T-helper 1 cell (primary cell): Measurements from ENCODE around the gene SLC17A2.
"Not testable (repeated sequence)": the region's sequence is repeated elsewhere in the genome, so short reads cannot be mapped to it uniquely, and the experiment has no call there.

ENCODE experiments used
- DNase-seq, 5 donors: peaks; one replicate each; pipeline ENCODE4 v3.0.0-alpha.2; 2012 to 2020

The SLC17A2 gene

DNA sequence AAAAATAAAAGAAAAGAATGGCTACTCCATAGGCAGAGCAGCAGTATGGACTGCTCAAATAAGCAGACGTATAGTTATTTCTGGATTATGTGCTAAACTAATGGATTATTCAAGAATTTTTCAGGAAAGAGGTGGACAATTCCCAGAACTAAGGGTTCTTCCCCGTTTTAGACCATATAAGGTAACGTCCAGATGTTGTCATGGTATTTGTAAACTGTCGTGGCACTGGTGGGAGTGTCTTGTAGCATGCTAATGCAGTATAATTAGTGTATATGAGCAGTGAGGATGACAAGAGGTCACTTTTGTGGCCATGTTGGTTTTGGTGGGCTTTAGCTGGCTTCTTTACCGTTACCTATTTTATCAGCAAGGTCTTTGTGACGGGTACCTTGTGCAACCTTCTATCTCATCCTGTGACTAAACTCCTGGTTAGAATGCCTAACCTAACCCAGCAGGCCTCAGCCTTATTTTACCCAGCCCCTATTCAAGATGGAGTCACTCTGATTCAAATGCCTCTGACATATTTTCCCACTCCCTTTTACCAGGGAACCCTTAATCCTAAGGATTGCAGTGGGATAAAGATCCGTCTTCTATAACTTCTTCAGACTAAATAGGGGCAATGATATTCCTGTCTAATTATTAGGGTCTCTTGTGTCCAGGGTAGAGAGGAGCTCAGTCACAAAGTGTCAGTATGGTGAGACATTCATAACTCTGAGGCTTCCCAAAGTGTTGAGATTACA is 21.0 kb upstream of the SLC17A2 start:
- no peak for DNase-seq

DNA sequence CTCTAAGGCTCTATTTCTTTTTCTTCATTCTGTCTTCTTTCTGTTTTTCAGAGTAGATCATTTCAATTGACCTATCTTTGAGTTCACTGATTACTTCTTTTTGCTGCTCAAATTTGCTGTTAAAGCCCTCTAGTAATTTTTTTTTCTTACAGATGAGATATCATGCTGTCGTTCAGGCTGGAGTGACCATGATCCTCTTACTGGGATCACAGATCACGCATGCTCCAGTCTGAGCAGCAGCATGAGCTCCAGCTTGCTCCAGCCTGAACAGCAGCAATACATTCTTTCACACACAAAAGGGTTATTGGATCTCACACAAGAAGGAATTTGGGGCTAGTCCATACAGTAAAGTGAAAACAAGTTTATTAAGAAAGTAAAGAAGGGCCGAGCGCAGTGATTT is 19.8 kb upstream of the SLC17A2 start:
- no peak for DNase-seq

DNA sequence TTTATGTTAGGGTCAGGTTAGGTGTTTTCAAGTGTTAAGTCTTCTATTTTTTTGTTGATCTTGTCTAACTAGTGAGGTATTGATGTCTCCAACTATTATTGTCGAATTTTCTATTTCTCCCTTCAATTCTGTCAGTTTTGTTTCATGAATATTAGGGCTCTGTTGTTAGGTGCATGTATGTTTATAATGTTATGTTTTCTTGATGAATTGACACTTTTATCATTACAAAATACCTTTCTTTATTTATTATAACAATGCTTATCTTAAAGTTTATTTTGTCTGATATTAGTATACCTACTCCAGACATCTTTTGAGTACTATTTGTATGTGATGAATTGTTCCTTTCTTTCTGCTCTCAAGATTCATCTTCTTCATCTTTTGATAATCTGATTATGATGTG is 19.2 kb upstream of the SLC17A2 start:
- no peak for DNase-seq

DNA sequence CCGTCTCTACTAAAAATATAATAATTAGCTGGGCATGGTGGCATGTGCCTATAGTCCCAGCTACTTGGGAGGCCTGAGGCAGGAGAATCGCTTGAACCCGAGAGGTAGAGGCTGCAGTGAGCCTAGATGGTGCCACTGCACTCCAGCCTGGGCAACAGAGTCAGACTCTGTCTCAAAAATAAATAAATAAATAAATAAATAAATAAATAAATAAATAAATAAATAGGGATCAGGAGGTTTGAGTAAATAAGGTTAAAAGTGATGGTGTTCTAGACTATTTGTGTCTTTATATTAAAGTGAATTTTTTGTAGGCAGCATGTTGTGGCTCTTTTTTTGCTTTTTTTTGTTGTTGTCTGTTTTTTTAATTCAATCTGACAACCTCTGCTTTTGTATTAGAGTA is 17.0 kb upstream of the SLC17A2 start:
- not testable (repeated sequence) for DNase-seq

DNA sequence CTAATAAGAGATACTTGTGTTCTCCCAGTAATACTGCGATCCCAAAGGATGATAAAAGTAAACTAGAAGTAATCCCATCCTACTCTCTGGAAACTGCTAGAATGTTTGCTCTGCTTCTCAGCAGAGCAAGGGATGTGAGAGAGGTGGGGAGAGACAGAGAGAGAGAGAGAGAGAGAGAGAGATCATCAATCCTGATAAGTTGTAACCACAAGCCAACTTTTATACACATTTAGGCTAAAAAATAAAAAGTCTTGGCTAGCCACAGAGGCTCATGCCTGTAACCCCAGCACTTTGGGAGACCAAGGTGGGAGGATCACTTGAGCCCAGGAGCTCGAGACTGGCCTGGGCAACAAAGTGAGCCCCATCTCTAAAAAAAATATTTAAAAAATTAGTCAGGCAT is 16.1 kb upstream of the SLC17A2 start:
- DNase-seq = no peak

DNA sequence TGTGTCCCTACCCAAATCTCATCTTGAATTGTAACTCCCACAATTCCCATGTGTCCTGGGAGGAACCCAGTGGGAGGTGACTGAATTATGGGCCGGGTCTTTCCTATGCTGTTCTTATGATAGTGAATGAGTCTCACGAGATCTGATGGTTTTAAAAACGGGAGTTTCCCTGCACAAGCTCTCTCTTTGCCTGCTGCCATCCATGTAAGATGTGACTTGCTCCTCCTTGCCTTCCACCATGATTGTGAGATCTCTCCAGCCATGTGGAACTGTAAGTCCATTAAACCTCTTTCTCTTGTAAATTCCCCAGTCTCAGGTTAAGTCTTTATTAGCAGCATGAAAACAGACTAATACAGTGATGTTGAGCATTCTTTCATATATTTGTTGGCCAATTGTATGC is 15.2 kb upstream of the SLC17A2 start:
- DNase-seq = not testable (repeated sequence)

DNA sequence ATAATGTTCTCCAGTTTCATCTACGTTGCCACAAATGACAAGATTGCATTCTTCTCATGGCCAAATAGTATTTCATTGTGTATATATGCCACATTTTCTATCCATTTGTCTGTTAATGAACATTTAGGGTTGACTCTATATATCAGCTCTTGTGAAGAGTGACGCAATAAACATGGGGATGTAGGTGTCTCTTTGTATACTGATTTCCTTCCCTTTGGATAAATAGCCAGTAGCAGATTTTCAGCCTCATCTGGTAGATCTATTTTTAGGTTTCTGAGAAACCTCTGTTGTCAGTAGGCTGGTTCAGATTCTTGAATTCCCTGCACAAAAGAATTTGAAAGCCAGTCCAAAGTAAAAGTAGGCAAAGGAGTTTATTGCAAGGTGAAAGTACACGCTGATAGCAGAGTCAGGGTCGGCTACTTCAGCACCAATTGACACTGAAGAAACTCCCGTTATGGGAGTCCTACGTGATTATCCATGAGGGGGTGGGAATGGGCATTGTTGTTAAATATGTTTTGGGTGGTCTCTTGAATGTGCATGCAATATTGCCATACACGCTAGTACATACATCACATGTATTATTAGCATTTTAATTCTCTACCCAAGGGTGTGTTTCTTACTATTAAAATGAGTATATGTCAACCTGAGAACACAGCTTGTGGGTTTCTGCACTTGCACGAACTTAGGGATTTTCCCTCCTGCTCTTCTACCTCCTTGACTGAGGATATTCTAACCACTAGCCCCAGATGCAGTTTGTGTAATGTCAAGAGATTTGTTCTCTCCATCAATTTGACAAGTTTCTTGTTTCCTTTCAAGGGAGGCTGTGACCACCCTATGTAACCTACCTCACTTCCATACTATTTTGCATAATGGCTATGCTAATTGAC is 14.4 kb upstream of the SLC17A2 start:
- peak in 1 of 5 donors; percentile 73 for DNase-seq

DNA sequence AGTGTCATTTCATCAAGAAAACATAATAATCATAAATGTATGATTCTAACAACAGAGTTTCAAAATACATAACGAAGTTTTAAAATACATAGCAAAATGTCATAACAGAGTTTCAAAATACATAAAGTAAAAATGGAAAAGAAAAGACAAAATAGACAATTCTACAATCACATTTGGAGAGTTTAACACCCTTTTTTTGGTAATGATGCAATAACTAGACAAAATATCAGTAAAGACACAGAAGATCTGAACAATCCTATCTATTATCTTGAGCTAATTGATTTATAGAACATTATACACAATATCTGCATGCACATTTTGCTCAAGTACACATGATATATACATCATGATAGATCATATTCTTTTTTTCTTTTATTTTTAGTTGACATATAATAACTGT is 13.4 kb upstream of the SLC17A2 start:
- DNase-seq = no peak

DNA sequence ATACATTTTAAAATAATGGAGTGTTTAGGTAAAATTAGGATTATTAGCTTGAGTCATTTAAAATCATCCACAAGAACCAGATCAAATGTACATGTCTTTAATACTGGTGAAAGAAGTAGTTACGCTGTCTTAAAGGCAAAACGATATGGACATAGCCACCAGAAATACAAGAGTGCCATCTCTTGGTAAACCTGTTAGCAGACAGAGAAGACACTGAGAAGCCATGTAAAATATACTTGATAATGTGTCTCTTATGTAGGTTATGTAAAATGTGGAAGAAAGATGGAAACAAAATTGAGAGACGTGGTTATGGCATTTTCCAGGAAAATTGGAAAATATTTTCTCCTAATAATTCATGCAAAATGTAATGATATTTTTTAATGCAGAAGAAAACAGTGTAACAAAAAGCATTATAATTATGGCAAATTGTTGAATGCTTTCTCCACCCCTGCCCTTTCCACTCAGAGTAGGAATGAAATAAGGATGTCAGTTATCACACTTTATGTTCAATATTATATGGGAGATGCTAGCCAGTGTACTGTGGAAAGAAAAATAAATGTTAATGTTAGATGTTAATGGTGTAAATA is 12.2 kb upstream of the SLC17A2 start:
- peak in 1 of 5 donors; percentile 52 for DNase-seq

DNA sequence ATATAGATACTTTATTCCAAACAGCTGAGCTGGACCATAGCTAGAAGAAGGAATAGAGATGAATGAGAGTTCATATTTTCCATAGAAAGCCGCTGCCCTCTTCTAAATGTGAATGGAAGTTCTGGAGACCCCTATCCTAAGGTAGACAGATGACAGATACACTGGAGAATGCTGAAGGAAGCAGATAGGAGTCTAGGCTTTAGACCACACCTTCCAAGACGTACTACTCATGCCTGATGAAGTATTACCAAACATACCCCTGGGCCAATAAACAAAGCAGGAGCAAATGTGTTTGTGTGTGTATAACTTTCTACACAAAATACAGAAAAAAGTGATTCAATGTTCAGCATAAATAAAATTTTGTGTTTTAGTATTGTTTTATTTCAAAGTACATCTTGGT is 9.1 kb upstream of the SLC17A2 start:
- no peak for DNase-seq

DNA sequence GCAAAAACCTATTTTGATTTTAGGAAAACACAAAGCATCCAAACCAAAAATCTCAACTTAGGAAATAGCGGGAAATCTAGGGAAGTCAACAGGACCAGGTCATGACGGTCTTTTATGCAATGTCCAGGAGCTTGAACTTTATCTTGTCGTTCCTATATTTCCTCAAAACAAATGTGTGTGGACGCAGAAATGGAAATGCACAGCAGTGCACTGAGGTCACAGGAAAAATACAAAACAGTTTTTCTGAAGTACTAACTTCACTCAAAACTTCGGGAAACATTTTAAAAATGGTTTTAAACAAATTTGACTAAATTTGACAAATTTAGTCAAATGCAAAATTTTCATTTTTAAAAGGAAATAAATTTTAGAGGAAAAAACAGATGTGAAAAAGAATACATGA is 5.5 kb upstream of the SLC17A2 start:
- DNase-seq = no peak

DNA sequence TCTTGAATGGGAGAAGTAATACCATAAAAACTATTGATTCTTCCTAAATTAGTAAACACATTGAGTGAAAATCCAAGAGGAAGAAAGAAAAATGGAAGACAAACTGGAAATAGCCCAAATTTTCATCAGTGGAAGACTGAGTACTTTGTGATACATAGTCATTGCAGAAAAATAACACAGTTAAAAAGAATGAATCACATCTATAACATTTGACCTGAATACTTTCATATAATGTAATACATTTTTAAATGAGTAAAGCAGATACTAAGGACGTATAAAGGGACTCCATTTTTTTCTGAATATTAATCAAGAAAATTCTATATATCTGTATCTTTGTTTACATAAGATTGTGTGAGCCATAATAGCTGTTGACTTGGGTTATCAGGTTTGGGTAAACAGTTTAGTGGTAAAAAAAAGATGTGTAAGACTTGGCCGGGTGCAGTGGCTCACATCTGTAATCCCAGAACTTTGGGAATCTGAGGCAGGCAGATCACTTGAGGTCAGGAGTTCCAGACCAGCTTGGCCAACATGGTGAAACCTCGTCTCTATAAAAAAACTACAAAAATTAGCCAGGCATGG is 4.3 kb upstream of the SLC17A2 start:
- no peak for DNase-seq

DNA sequence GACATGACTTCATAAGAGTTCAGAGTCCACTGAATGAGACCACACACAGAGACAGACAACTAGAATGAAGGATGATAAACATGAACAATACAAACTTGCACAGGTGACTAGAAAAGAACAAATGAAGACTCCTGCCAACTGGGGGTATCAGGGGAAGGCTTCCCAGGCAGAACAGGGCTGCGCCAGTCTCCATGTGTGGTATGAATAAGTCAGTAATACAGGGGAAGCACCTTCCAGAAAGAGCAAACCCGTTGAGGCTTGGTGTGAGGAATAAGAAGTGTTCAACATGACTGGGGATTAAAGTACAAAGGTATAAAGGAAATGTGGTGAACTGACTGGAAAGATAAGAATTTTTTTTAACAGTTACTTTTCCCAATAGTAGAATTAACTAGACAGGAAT is 3.7 kb upstream of the SLC17A2 start:
- DNase-seq = no peak

DNA sequence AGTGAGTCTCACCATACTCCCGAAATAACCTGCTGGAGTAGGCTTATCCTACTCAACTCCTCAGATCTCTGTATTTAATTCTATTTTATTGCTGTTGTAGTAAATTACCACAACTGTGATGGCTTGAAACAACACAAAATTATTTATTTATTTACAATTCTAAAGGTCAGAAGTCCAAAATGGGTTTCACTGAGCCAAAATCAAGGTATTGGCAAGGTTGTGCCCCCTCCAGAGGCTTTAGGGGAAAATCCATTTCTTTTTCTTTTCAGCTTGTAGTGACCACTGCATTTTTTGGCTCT is 869 bp upstream of the SLC17A2 start:
- no peak for DNase-seq

DNA sequence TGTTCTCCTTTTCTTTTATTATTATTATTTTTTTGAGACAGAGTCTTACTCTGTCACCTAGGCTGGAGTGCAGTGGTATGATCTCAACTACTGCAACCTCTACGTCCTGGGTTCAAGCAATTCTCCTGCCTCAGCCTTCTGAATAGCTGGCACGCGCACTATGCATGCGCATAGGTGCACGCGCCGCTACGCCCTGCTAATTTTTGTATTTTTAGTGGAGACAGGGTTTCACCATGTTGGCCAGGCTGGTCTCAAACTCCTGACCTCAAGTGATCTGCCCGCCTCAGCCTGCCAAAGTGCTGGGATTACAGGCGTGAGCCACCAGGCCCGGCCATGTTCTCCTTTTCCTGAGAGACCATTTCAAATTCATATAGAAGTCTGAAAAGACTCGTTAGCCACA is 706 bp downstream of the SLC17A2 start:
- not testable (repeated sequence) for DNase-seq

DNA sequence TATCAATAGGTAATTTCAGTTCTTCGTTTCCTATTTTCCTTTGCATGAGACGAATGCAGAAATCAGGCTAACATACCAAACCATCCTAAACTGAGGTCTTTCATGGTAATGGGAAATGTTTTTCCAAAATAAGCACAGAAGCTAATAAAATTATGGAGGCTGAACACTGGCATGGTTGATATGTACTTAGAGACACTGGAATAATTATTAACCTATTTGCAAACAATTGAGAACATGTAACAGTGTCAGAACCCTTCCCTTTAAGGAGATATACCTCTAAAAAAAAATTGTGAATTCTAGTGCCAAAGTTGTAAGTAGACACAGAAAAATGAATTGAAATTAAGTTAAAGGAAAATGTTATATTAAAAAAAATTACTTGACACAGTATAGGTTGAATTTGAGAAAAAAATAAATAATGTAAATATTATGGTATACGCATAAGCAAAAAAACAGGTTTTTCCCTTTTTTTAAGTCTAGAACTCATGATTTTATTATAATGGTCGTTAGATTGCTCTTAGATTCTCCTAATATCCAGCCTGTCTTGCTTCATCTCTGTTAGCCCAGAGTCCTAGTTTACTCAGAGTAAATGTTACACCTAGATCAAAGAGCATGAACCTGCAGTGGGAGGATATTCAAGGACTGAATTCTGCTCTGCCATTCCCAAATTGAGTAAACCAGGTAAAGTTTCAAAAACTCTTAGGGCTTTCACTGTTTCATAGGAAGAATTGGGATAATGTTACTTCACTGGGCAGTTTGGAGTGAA is 1.7 kb downstream of the SLC17A2 start:
- DNase-seq = no peak

DNA sequence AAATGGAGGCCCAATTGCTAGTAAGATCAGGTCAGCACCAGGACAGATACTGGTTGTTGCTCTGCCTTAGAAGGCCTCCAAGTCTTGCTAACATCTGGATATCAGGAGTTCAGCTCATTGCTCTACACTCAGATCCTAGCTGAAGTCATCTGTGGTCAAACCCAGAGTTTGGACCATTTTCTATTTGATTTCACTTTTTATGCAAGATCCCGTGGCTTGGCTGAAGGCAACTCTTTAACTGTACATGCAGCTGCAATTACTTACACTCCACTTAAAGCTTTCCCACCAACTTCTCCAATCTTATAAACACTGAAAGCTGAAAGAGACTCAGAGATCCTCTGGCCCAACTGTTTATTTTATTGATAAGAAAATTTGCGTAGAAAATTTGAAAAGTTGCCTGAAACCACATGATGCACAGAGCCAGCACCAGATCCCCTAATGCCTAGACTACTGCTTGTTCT is 2.7 kb downstream of the SLC17A2 start:
- DNase-seq = no peak

DNA sequence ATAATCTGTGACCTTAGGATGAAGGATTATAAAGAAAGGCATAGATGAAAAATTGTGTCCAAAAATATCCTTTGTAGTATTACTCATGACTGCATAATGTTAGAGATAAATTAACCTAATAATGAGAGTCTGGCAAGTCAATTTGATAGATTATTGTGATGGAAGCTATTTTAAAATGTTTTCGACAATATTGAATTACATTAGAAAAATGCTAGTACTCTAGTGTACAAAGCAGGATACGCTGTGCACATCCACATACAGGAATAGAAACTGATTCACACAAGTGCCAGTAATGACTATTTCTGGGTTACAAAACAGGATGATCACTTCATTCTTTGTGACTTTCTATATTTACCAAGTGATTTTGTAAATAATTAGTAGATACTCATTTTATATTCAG is 3.3 kb downstream of the SLC17A2 start:
- peak in 1 of 5 donors; percentile 17 for DNase-seq

DNA sequence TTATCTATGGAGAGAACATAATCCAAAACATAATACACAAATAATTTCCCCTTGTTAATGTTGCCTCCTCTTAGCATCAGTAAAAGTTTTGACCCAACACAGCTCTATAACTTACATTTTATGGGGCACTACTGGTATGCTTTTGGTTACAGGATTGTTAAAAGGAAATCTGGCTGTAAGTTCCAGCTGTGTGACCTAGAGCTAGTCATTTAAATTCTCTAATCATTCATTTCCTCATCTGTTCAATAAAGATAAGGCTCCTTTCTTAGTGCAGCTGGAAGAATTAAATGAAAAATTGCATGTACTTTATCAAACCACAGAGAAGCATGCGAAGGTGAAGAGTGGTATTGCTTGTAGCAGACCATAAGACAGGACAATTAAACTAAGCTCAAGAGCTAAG is 4.6 kb downstream of the SLC17A2 start:
- no peak for DNase-seq

DNA sequence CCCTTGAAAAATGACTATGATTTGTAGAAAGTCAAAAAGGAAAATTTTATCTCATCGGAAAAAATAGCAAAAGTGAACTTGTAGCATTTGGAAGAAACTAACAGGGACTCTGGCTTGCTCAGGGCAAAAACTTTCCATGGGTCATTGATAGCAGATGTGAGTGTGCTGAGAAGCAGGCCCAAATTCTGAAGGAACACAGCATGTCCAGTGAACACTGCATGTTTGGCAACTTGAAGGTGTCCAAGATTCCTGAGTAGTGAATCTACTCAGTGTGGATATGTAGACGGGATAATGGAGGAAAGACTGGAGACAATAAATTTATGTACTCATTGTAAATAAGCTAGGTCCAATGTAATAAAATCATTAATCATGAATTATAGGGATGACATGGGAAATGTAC is 8.2 kb downstream of the SLC17A2 start:
- DNase-seq = no peak

DNA sequence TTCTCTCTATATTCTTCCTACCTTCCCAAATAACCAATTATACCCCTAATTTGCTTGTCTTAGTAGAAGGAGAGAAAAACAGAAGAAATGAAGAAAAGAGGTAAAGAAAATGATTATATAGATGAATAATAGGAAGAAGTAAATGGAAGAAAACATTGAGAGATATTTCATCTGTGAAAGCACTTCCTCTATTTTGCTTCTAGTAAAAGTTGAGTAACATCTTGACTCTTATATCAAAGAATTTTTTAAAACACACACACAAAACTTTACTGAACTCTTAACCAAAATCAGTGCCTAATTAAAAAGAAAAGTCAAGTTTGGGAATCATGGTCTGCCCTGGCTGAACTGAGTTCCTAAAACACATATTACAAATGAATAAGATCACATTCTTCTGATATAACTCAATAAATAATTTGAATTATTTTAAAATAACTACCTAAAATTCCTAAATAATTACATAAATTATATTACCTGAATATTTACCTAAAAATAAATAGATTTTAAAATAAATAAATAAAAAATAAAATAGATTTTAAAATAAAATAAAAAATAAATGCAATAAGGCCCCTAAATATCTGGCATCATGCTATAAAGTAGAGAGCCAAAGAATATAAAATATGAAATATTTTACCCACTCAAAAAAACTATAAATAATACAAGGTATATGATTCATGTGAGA is 8.8 kb downstream of the SLC17A2 start:
- DNase-seq = no peak

DNA sequence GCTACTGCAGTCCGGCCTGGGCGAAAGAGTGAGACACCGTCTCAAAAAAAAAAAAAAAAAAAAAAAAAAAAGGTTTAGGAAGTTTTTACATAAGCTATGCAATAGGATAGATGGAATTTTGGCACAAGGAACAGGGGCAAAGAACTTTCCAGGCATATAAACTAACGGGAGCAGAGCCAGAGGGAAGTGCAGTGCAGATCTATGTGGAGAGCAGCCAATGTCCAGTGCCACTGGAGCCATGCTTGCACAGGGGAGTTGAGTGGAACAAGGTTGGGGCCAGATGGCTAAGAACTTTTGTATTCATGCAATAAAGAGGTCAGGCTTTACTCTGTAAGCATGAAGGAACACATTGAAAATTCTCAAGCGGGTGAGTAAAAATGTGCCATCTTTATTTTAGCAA is 10.8 kb downstream of the SLC17A2 start:
- no peak for DNase-seq
